ENCODE measurements around the gene THAP4. TPM values are rescaled to one million over a fixed set of nuclear protein-coding genes. Genes with fewer than 3 reads are reported as not detected.

THAP4 gene
- total and polyA plus RNA-seq, 2 of the 13 experiments (the other 11 are each of a cell fraction or from before 2014, with no cell fraction given): 59.7 to 75.7 TPM

GRCh38 chr2:241598061-241598460, 38.9 kb downstream of the THAP4 start (continued):
- TF ChIP-seq AHDC1 (CRISPR knock-in tag; IDR thresholded peaks at IDR 0.05; ENCODE audit: borderline replicate concordance) (no peak), ZNF768 (CRISPR knock-in tag; IDR thresholded peaks at IDR 0.05) (no peak), ZNF547 (CRISPR knock-in tag; IDR thresholded peaks at IDR 0.05) (no peak), ZBTB7B (CRISPR knock-in tag; IDR thresholded peaks at IDR 0.05) (no peak), ZKSCAN8 (CRISPR knock-in tag; IDR thresholded peaks at IDR 0.05; ENCODE audit: borderline replicate concordance) (no peak), MLX (CRISPR knock-in tag; IDR thresholded peaks at IDR 0.05) (no peak), ZNF20 (CRISPR knock-in tag; IDR thresholded peaks at IDR 0.05) (no peak), PCBP2 (optimal IDR thresholded peaks at IDR 0.05; ENCODE audit: low read depth, low read length, poor library complexity, severe bottlenecking) (no peak), ZNF878 (CRISPR knock-in tag; IDR thresholded peaks at IDR 0.05) (no peak), ZNF282 (IDR thresholded peaks at IDR 0.05; ENCODE audit: partially characterized antibody) (no peak), ZNF557 (CRISPR knock-in tag; IDR thresholded peaks at IDR 0.05) (no peak), SMARCE1 (IDR thresholded peaks at IDR 0.05; ENCODE audit: borderline replicate concordance) (no peak)
